ENCODE measurements around the gene PTBP1.

DNA sequence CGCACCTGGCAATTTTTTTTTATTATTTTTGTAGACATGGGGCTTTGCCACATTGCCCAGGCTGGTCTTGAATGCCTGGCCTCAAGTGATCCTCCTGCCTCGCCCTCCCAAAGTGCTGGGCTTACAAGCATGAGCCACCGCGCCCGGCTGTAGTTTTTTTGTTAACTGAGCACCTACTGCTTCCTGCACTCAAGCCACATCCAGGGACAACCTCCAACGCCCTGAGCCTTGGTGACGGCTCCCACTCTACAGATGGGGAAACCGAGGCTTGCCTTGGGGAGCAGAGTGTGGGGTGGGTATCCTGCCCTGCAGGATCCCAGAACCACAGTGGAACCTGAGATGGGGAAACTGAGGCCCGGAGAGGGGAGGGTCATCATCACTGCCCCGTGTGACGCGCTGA, 57.9 kb downstream of the PTBP1 start:
- TF ChIP-seq ZNF33A (CRISPR knock-in tag; IDR thresholded peaks at IDR 0.05; ENCODE audit: borderline replicate concordance) = no peak
- TF ChIP-seq FOXJ3 (CRISPR knock-in tag; IDR thresholded peaks at IDR 0.05; ENCODE audit: borderline replicate concordance) = no peak
- no peak for TF ChIP-seq HOXA9 (CRISPR knock-in tag; IDR thresholded peaks at IDR 0.05; ENCODE audit: borderline replicate concordance)
- TF ChIP-seq ZNF382 (CRISPR knock-in tag; IDR thresholded peaks at IDR 0.05; ENCODE audit: borderline replicate concordance) = no peak
